IPS DF 4.7 (cell line): ENCODE measurements around the gene CHST6.
"Not testable (repeated sequence)": the region's sequence is repeated elsewhere in the genome, so short reads cannot be mapped to it uniquely, and the experiment has no call there.

Experiments
- DNase-seq: peaks from one replicate; pipeline ENCODE4 v3.0.0-alpha.2; 2013; ENCODE audit warnings: low spot score; ENCODE audit errors: extremely low read depth

The CHST6 gene

DNA sequence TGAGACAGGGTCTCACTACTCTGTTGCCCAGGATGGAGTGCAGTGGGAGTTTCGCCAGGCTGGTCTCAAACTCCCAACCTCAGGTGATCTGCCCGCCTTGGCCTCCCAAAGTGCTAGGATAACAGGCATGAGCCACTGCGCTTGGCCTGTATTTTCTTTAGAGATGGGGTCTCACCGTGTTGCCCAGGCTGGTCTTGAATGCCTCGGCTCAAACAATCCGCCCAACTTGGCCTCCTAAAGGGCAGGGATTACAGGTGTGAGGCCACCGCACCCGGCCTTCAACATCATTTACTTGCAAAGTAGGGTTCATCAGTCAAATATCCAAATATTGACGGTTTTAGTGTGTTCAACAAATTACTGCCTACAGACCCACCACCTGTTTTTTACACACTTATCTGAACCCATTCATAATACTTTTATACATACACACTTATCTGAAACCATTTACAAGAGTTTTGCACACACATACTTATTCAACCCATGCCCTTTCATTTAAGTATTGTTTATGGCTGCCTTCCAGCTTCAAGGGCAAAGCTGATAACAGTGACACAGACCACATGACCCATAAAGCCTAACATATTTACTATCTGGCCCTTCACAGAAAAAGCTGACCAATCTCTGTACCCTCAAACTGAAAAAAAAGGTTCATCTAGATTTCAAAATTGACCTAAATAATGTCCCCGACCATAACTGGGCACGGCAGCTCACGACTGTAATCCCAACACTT, 42.6 kb downstream of the CHST6 start:
- no peak for DNase-seq

DNA sequence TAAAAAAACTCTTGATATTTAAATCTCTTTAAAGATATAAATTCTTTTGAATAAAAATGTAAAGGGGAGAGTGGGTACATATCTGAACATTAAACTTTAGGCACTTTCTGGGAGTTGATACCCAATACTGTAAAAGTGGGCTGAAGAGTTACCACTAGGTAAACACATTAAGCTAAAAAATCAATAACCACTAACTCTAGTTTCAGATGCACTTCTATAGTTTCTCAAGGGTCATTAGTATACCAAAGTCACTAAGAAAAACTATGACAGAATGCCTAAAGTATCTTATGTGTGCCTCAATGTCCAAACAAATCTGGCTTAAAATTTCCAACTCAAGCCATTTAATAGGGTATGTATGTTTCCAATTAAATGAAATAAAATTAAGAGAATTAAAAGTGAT, 48.8 kb downstream of the CHST6 start:
- no peak for DNase-seq

- no peak for DNase-seq
Observed at GRCh38 chr16:75445298-75445697, 49.9 kb downstream of the CHST6 start.

- no peak for DNase-seq
Observed at GRCh38 chr16:75443298-75443697, 51.9 kb downstream of the CHST6 start.

DNA sequence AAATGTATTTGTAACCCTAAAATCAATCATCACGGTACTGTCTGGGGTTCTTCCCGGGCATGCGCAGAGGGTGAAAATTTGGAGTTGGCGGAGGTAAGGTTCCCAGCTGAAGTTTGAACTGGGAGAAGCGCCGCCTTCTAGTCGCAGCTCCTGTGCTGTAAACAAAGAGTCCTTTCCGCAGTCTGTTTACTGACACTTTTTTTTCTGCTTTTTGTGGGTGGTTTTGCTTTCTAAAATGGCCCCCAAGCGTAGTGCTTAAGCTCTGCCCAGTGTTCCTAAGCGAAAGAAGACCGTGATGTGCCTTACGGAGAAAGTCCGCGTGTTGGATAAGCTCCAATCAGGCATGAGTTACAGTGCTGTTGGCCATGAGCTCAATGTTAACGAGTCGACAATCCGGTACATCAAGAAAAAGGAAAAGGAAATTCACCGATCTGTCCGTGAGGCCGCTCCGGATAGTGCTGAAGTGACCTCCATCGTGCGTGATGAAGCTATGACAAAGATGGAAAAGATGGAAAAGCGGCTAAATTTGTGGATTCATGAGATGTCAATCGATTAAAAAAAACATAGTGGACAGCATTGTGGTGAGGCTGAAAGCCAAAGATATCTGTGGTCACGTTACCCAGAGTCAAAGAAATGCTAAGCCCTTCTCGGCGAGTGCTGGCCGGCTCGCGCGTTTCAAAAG, 61.4 kb downstream of the CHST6 start:
- peak; percentile 69 for DNase-seq

DNA sequence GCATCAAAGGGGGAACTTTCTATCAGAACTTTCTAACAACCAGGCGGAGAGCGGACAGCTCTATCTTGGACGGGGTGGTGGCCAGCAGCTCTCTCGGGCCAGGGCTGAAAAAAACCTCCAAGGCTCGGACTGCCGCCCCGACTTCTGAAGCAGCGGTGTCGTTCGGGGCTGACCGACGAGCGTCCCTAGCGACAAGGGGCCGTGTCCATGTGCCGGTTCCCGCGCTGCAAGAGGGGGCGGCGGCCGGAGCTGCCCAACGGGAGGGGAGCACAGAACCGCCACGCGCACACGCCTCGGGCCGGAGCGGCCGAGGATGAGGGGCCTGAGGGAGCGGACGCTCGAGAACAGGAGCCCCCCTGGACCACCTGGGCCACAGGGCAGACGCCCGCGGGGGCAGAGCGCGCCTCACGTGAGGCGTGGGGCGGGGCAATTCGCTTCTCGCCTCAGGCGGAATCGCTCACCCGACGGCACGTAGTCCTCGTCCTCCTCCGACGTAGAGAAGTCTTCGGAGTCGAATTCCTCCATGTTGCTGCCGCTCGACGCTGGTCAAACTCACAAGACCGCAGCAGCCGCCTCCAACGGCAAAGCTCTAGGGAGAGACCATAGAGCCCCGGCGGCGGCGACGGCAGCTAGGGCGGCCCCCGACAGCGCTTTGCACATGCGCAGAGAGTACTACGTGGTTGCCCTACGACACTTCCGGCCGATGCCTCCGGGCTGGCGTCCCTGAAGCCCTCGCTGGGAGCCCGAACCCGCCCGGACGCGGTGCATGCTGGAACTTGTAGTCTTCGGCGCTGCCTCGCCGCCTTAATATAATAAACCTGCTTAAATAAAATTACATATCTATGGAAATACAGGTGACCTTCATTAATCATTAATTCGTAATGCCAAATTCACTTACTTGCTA, 62.2 kb downstream of the CHST6 start, which contains the start of gene CFDP1:
CFDP1 (minus strand) TSS at position 676 of the 904 bp plus-strand sequence; CDS start at position 525, 151 bp downstream.
- DNase-seq, result peak; percentile 60

DNA sequence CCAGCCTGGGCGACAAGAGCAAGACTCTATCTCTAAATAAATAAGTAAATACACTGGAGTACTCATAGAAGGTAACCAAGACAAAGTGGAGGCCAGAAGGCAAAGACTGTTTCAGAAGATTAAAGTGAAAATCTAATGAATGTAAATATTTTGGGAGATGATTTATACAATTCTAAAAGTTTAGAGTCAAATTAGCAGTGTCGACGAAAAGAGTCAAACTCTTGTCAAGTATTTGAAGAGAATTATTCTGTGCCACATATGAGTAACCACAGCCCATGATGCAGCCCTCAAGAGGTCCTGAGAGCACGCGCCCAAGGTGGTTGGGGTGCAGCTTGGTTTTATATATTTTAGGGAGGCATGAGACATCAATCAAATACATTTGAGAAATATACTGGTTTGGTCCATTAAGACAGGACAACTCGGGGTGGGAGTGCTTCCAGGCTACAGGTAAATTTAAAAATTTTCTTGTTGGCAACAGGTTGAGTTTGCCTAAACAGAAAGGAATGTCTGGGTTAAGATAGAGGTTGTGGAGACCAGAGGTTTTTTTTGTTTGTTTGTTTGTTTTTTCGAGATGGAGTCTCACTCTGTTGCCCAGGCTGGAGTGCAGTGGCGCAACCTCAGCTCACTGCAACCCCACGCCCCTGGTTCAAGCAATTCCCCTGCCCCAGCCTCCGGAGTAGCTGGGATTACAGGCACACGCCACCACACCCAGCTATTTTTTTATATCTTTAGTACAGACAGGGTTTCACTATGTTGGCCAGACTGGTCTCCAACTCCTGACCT, 65.4 kb downstream of the CHST6 start:
- no peak for DNase-seq

GRCh38 chr16:75426524-75426923, 68.7 kb downstream of the CHST6 start:
- DNase-seq, result not testable (repeated sequence)

DNA sequence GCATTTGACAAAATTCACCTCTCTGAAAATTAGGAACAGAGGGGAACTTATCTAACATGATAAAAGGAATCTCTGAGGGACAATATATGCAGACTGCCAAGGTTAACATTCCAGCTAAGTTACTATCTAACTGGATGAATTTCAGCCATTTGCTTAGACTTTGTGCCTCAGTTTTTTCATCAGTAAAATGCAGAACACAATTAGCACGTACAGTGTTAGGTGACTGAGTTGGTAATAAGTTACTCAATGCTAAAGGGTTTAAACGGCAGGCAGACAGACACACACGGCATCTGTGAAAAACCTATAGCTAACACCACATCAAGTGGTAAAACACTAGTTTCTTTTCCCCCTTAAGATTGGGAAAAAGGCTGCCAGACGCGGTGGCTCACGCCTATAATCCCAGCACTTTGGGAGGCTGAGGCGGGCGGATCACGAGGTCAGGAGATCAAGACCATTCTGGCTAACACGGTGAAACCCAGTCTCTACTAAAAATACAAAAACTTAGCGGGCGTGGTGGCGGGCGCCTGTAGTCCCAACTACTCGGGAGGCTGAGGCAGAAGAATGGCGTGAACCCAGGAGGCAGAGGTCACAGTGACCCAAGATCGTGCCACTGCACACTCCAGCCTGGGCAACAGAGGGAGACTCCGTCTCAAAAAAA, 71.0 kb downstream of the CHST6 start:
- DNase-seq, result not testable (repeated sequence)

- no peak for DNase-seq
Observed at GRCh38 chr16:75423723-75424104, 71.5 kb downstream of the CHST6 start.
